ENCODE data around the gene HENMT1.

The HENMT1 gene

DNA sequence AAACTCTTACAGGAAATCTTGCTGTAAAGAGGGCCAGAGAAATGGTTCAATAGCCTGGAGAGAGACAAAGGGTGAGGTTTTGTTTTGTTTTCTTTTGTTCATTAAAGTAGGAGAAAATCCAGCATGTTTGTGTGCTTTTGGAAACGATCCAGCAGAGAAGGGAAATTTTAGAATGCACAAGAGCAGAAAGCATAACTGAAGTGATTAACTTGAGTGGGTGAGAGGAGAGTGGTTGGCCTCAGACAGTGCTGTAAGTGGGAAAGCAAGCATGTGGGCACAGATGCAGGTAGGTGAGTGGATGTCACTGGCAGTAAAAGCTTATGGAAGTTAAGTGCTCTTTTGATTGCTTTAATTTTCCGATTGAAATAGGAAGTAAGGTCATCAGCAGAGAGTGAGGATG is 50.8 kb downstream of the HENMT1 start:
- no peak overlapping the region for H3K27ac ChIP-seq (replicated peaks)
- DNase-seq (ENCODE audit: low read depth in 1 of 2, low spot score in 1 of 2): no peak
- H3K4me3 ChIP-seq (replicated peaks; ENCODE audit: insufficient read depth, low read length): no peak overlapping the region
- TF ChIP-seq GABPA (IDR thresholded peaks at IDR 0.05; ENCODE audit: low read depth): no peak
- no peak for TF ChIP-seq SPI1 (IDR thresholded peaks at IDR 0.05; ENCODE audit: borderline replicate concordance, low read depth)
- TF ChIP-seq CTCF (IDR thresholded peaks at IDR 0.05; ENCODE audit: insufficient read depth, low read length): no peak
- TF ChIP-seq POLR2AphosphoS5 (IDR thresholded peaks at IDR 0.05; ENCODE audit: low read depth): no peak
- TF ChIP-seq, protein P1, sequence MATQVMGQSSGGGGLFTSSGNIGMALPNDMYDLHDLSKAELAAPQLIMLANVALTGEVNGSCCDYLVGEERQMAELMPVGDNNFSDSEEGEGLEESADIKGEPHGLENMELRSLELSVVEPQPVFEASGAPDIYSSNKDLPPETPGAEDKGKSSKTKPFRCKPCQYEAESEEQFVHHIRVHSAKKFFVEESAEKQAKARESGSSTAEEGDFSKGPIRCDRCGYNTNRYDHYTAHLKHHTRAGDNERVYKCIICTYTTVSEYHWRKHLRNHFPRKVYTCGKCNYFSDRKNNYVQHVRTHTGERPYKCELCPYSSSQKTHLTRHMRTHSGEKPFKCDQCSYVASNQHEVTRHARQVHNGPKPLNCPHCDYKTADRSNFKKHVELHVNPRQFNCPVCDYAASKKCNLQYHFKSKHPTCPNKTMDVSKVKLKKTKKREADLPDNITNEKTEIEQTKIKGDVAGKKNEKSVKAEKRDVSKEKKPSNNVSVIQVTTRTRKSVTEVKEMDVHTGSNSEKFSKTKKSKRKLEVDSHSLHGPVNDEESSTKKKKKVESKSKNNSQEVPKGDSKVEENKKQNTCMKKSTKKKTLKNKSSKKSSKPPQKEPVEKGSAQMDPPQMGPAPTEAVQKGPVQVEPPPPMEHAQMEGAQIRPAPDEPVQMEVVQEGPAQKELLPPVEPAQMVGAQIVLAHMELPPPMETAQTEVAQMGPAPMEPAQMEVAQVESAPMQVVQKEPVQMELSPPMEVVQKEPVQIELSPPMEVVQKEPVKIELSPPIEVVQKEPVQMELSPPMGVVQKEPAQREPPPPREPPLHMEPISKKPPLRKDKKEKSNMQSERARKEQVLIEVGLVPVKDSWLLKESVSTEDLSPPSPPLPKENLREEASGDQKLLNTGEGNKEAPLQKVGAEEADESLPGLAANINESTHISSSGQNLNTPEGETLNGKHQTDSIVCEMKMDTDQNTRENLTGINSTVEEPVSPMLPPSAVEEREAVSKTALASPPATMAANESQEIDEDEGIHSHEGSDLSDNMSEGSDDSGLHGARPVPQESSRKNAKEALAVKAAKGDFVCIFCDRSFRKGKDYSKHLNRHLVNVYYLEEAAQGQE (IDR thresholded peaks at IDR 0.05; ENCODE audit: insufficient replicate concordance, low read depth): no peak
- no peaks in the 10 kb centered on the region for H3K27me3 ChIP-seq (ENCODE audit: insufficient read depth, poor library complexity, severe bottlenecking)

DNA sequence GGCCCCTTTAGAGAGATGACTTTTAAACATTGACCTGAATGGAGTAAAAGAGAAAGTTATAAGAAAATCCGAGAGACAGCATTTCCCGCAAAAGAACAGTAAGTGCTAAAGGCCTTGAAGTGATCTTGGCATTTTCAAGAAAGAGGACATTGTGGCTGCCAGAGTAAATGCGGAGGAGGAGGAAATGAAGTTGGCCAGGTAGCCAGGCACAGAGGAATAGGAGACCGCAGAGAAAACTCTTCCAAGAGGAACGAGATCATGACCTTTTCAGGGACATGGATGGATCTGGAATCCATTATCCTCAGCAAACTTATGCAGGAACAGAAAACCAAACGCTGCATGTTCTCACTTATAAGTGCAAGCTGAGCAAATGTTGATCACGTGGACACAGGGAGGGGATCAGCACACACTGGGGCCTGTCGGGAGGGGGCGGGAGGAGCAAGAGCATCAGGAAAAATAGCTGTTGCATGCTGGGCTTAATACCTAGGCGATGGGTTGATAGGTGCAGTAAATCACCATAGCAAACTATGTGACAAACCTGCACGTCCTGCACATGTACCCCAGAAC is 51.3 kb downstream of the HENMT1 start:
- no peak for DNase-seq (ENCODE audit: low read depth in 1 of 2, low spot score in 1 of 2)
- no peak overlapping the region for H3K27ac ChIP-seq (replicated peaks)

GRCh38 chr1:108606478-108606877 is 54.4 kb downstream of the HENMT1 start:
- H3K27ac ChIP-seq (replicated peaks): no peak overlapping the region
- TF ChIP-seq CTCF (IDR thresholded peaks at IDR 0.05; ENCODE audit: insufficient read depth, low read length) (no peak), POLR2AphosphoS5 (IDR thresholded peaks at IDR 0.05; ENCODE audit: low read depth) (no peak), SPI1 (IDR thresholded peaks at IDR 0.05; ENCODE audit: borderline replicate concordance, low read depth) (no peak), GABPA (IDR thresholded peaks at IDR 0.05; ENCODE audit: low read depth) (no peak)
- TF ChIP-seq, protein P1 (IDR thresholded peaks at IDR 0.05; ENCODE audit: insufficient replicate concordance, low read depth): no peak

More for the DNA sequence above, 51.3 kb downstream of the HENMT1 start:
- Histone ChIP-seq H3K4me3 (replicated peaks; ENCODE audit: insufficient read depth, low read length) (no peak overlapping the region), H3K27me3 (ENCODE audit: insufficient read depth, poor library complexity, severe bottlenecking) (no peaks in the 10 kb centered on the region)
- TF ChIP-seq SPI1 (IDR thresholded peaks at IDR 0.05; ENCODE audit: borderline replicate concordance, low read depth): no peak
- no peak for TF ChIP-seq POLR2AphosphoS5 (IDR thresholded peaks at IDR 0.05; ENCODE audit: low read depth)
- no peak for TF ChIP-seq GABPA (IDR thresholded peaks at IDR 0.05; ENCODE audit: low read depth)
- TF ChIP-seq CTCF (IDR thresholded peaks at IDR 0.05; ENCODE audit: insufficient read depth, low read length): no peak
- TF ChIP-seq, protein P1 (IDR thresholded peaks at IDR 0.05; ENCODE audit: insufficient replicate concordance, low read depth): no peak

More at GRCh38 chr1:108606478-108606877, 54.4 kb downstream of the HENMT1 start:
- Histone ChIP-seq H3K27me3 (ENCODE audit: insufficient read depth, poor library complexity, severe bottlenecking) (no peaks in the 10 kb centered on the region), H3K4me3 (replicated peaks; ENCODE audit: insufficient read depth, low read length) (no peak overlapping the region)
- no peak for DNase-seq (ENCODE audit: low read depth in 1 of 2, low spot score in 1 of 2)
